ENCODE results near the gene PRKG1.

GRCh38 chr10:52100011-52100547, 1025.8 kb downstream of the PRKG1 start:
- TF ChIP-seq POLR2AphosphoS5 (IDR thresholded peaks at IDR 0.05) (no peak), CTCF (IDR thresholded peaks at IDR 0.05) (no peak), POLR2A (IDR thresholded peaks at IDR 0.05; ENCODE audit: low read depth) (no peak), EP300 (IDR thresholded peaks at IDR 0.05) (no peak)

Measured in esophagus muscularis mucosa (tissue), 4 donors.